Trophoblast cell (in vitro differentiated cells and primary cell): Measurements from ENCODE around the gene CMYA5.

Source experiments
- DNase-seq, 2 donors: peaks; one replicate each; pipeline ENCODE4 v3.0.0-alpha.2; 2016
- H2AFZ ChIP-seq: 2 replicates; pipeline ENCODE4 v1.6.1; 2013; ENCODE audit warnings: low read length, moderate library complexity, mild to moderate bottlenecking; ENCODE audit not compliant: insufficient read depth, poor library complexity
- H2AK5ac ChIP-seq: 2 replicates; pipeline ENCODE4 v1.6.1; 2013; ENCODE audit warnings: mild to moderate bottlenecking, low read length
- H2BK120ac ChIP-seq: 2 replicates; pipeline ENCODE4 v1.6.1; 2013; ENCODE audit warnings: low read length, mild to moderate bottlenecking, moderate library complexity; ENCODE audit not compliant: insufficient read depth, poor library complexity
- H2BK12ac ChIP-seq: 2 replicates; pipeline ENCODE4 v1.6.1; 2013; ENCODE audit warnings: mild to moderate bottlenecking, low read length, moderate library complexity
- H2BK5ac ChIP-seq: 2 replicates; pipeline ENCODE4 v1.6.1; 2013; ENCODE audit warnings: low read length, low read depth, moderate library complexity, mild to moderate bottlenecking; ENCODE audit not compliant: poor library complexity
- H3K14ac ChIP-seq: 2 replicates; pipeline ENCODE4 v1.6.1; 2013; ENCODE audit warnings: mild to moderate bottlenecking, low read length
- H3K18ac ChIP-seq: 2 replicates; pipeline ENCODE4 v1.6.1; 2013; ENCODE audit warnings: mild to moderate bottlenecking, low read length
- H3K23ac ChIP-seq: 2 replicates; pipeline ENCODE4 v1.6.1; 2013; ENCODE audit warnings: low read length
- H3K27ac ChIP-seq: 2 replicates; pipeline ENCODE4 v1.5.1; 2013; ENCODE audit warnings: low read depth, mild to moderate bottlenecking, inconsistent platforms, low read length, moderate library complexity
- H3K27me3 ChIP-seq: 2 replicates; pipeline ENCODE4 v1.6.1; 2013; ENCODE audit warnings: inconsistent platforms, mild to moderate bottlenecking, low read length, moderate library complexity; ENCODE audit not compliant: insufficient read depth
- H3K36me3 ChIP-seq, 2 experiments: 1 replicate in 1 of 2; 2 replicates in 1 of 2; pipeline ENCODE4 v1.6.1; 2013; ENCODE audit warnings: low read length in 2 of 2, mild to moderate bottlenecking in 2 of 2, moderate library complexity in 1 of 2; ENCODE audit not compliant: insufficient read depth in 2 of 2, control insufficient read depth in 1 of 2
- H3K4ac ChIP-seq: 2 replicates; pipeline ENCODE4 v1.6.1; 2013; ENCODE audit warnings: low read depth, mild to moderate bottlenecking, low read length, moderate library complexity
- H3K4me1 ChIP-seq, 2 experiments: 1 replicate in 1 of 2; 2 replicates in 1 of 2; pipeline ENCODE4 v1.6.1; 2013; ENCODE audit warnings: low read length in 2 of 2, mild to moderate bottlenecking in 2 of 2, moderate library complexity in 1 of 2; ENCODE audit not compliant: insufficient read depth in 2 of 2, control insufficient read depth in 1 of 2
- H3K4me2 ChIP-seq: 2 replicates; pipeline ENCODE4 v1.6.1; 2013; ENCODE audit warnings: inconsistent platforms, mild to moderate bottlenecking, low read length, moderate library complexity
- H3K4me3 ChIP-seq: 2 replicates; pipeline ENCODE4 v1.5.1; 2013; ENCODE audit warnings: mild to moderate bottlenecking, low read depth, low read length, inconsistent platforms
- H3K79me1 ChIP-seq: one replicate; pipeline ENCODE4 v1.6.1; 2013; ENCODE audit warnings: low read length
- H3K79me2 ChIP-seq: 2 replicates; pipeline ENCODE4 v1.6.1; 2013; ENCODE audit warnings: low read length, mild to moderate bottlenecking; ENCODE audit not compliant: control insufficient read depth, insufficient read depth, poor library complexity
- H3K9ac ChIP-seq: 2 replicates; pipeline ENCODE4 v1.6.1; 2013; ENCODE audit warnings: mild to moderate bottlenecking, low read length
- H3K9me3 ChIP-seq: 2 replicates; pipeline ENCODE4 v1.6.1; 2013; ENCODE audit warnings: low read depth, mild to moderate bottlenecking, control low read depth, inconsistent platforms, low read length; ENCODE audit not compliant: insufficient read depth
- H4K12ac ChIP-seq: 2 replicates; pipeline ENCODE4 v1.6.1; 2013; ENCODE audit warnings: low read depth, mild to moderate bottlenecking, low read length, moderate library complexity
- H4K8ac ChIP-seq: 2 replicates; pipeline ENCODE4 v1.6.1; 2013; ENCODE audit warnings: low read depth, mild to moderate bottlenecking, low read length, moderate library complexity
- H4K91ac ChIP-seq: one replicate; pipeline ENCODE4 v1.6.1; 2013; ENCODE audit warnings: low read depth, mild to moderate bottlenecking, low read length, moderate library complexity
- WGBS: extraction: QIAGEN DNeasy Blood & Tissue Kit; methylation state at CpG from one replicate; pipeline ENCODE4 v1.1.7; 2013; ENCODE audit warnings: missing lambda C conversion rate; ENCODE audit not compliant: insufficient read length, insufficient coverage; ENCODE audit errors: extremely low coverage; 5-methylcytosine and 5-hydroxymethylcytosine counted together

The CMYA5 gene

DNA sequence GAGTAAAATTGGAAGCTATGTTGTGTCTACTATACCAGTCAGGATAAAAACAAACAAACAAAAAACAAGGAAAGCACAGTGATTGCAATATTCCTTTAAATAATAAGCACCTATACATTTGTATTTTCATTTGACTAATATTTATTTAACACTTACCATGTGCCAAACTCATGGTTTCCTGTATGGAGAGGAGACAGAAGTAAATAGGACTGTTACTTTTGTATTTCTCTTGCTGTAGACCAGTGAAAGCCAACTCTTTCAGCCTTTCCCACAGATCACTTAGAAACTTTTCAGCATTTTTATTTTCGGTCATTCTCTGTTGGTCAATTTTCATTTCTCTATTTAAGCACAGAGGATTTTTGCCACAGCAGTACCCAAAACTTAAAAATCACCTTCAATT, 4.5 kb downstream of the CMYA5 start:
- Histone ChIP-seq H3K79me1 (peaks cover 4% of the 10 kb centered on the region), H3K9ac (no peak overlapping the region), H2BK120ac (no peak overlapping the region), H3K9me3 (no peaks in the 10 kb centered on the region), H2BK12ac (no peak overlapping the region), H4K12ac (no peak overlapping the region), H3K4ac (no peak overlapping the region), H3K23ac (no peak overlapping the region), H3K4me2 (no peak overlapping the region), H3K14ac (no peak overlapping the region), H3K79me2 (peaks cover 3% of the 10 kb centered on the region), H3K27me3 (no peaks in the 10 kb centered on the region), H3K36me3 (no peaks in the 10 kb centered on the region), H3K4me1 (peaks cover 0 to 8% of the 10 kb centered on the region in 2 experiments), H2AFZ (no peak overlapping the region), H3K18ac (no peak overlapping the region), H2BK5ac (no peak overlapping the region), H4K8ac (no peak overlapping the region), H2AK5ac (no peak overlapping the region), H3K27ac (no peak overlapping the region), H4K91ac (no peak overlapping the region), H3K4me3 (no peak overlapping the region)
- no peak for DNase-seq
- no CpG with 5 or more reads among the region's 1 CpG for WGBS

DNA sequence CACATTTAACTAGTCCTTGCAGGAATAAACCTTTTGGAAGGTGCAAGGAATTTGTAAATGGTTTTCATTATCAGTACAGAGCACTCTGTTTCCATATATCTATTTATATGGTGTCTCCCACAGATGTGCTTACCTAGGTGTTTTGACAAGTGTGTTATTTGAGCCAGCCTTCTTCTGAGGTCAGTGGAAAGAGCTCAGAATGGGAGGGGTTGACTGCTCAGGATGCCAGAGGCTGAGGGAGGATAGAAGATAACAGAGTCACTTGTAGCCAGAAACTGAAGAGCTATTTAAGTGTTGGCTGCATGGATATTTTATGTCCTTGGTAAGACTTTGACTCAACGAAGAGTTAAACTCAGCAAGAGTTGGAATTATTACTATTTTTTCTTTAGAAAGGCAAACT, 5.0 kb downstream of the CMYA5 start:
- no peak overlapping the region for H4K12ac ChIP-seq
- peaks cover 3% of the 10 kb centered on the region for H3K79me1 ChIP-seq
- peaks cover 3% of the 10 kb centered on the region for H3K79me2 ChIP-seq
- H3K4me2 ChIP-seq = no peak overlapping the region
- no peak overlapping the region for H2AFZ ChIP-seq
- no peak overlapping the region for H3K14ac ChIP-seq
- H3K18ac ChIP-seq = no peak overlapping the region
- H2AK5ac ChIP-seq = no peak overlapping the region
- no peaks in the 10 kb centered on the region for H3K36me3 ChIP-seq
- H3K27me3 ChIP-seq = no peaks in the 10 kb centered on the region
- peak in 1 of 2 donors; percentile 45 for DNase-seq
- WGBS = no CpG with 5 or more reads among the region's 1 CpG
- H4K8ac ChIP-seq = no peak overlapping the region
- H3K27ac ChIP-seq = no peak overlapping the region
- H3K23ac ChIP-seq = no peak overlapping the region
- H3K4me1 ChIP-seq = peaks cover 0 to 8% of the 10 kb centered on the region in 2 experiments
- H3K9ac ChIP-seq = no peak overlapping the region
- no peak overlapping the region for H2BK12ac ChIP-seq
- H2BK5ac ChIP-seq = no peak overlapping the region
- H4K91ac ChIP-seq = no peak overlapping the region
- no peak overlapping the region for H3K4ac ChIP-seq
- no peak overlapping the region for H2BK120ac ChIP-seq
- no peaks in the 10 kb centered on the region for H3K9me3 ChIP-seq
- no peak overlapping the region for H3K4me3 ChIP-seq

DNA sequence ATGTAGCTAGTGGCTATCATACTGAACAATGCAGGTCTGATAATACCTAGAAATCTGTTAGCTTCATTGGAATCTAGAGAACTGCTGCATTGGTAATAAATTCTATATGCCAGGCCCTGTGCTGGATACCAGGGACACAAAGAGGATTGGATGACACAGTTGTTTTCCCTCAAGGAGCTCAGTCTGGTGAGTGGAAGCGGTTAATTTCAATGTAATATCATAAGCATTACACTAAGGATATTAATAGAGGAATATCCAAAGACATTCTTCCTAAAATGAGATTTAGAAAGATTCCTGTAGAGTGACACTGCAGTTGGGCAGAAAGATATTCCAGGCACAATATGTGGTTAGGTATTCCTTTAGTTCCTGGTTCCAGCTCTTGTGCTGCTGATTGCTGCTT, 5.9 kb downstream of the CMYA5 start:
- Histone ChIP-seq H4K91ac (no peak overlapping the region), H3K9ac (no peak overlapping the region), H3K36me3 (no peaks in the 10 kb centered on the region), H3K4me3 (no peak overlapping the region), H3K14ac (no peak overlapping the region), H3K79me2 (no peaks in the 10 kb centered on the region), H3K4me1 (peaks cover 0 to 2% of the 10 kb centered on the region in 2 experiments), H3K79me1 (no peaks in the 10 kb centered on the region), H3K23ac (no peak overlapping the region), H3K4me2 (no peak overlapping the region), H3K9me3 (no peaks in the 10 kb centered on the region), H2BK120ac (no peak overlapping the region), H3K27ac (no peak overlapping the region), H3K18ac (no peak overlapping the region), H2AK5ac (no peak overlapping the region), H4K12ac (no peak overlapping the region), H2BK12ac (no peak overlapping the region), H2AFZ (no peak overlapping the region), H3K27me3 (no peaks in the 10 kb centered on the region), H3K4ac (no peak overlapping the region), H2BK5ac (no peak overlapping the region), H4K8ac (no peak overlapping the region)
- no CpG with 5 or more reads among the region's 1 CpG for WGBS
- DNase-seq = peak in 1 of 2 donors; percentile 23

DNA sequence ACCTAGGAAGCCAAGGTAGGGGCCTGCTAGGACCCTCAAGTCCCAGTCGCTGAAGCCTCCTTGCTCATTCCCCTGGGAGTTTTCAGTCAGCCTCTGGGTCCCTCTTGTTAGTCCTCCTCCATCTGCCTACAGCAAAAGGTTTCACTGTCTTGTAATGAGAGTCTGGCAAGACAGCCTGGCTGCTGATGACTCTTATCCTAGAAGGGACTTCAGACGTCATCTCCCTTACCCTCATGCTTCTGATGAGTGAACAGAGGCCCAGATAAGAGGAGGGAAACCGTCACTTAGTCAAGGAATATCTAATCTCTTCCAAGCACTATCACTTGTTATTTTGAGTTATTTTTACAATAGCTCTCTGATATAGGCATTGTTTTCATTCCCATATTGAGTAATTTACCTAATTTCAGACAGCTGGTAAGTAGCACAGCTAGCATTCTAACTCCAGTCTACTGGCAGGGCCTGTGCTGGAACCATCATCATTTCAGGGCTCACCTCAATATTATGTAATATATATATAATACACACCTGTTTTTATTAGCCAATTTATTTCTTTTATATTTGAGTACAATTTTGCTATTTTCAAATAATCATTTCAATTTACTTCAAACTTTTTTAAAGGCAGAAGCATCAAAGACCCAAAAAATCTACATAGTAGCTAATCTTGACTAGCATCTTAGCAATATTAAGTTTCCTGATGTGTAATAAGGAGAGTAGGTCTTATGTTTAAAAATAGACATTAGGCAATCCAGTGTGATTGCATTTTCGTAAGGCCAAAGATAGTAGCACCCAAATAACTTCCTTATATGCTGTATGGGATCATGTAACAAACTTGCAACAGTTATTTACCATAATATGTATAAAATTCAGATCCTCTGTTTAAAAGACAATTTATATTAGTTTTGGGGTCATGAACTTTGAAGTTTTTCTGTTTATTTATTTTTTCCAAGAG, 7.9 kb downstream of the CMYA5 start:
- Histone ChIP-seq H3K18ac (no peak overlapping the region), H4K91ac (no peak overlapping the region), H3K9me3 (no peaks in the 10 kb centered on the region), H3K9ac (no peak overlapping the region), H3K4me3 (no peak overlapping the region), H3K27me3 (no peaks in the 10 kb centered on the region), H3K79me2 (no peaks in the 10 kb centered on the region), H2BK12ac (no peak overlapping the region), H2AK5ac (no peak overlapping the region), H3K14ac (no peak overlapping the region), H4K8ac (no peak overlapping the region), H3K4me2 (no peak overlapping the region), H2BK120ac (no peak overlapping the region), H3K27ac (no peak overlapping the region), H3K4ac (no peak overlapping the region), H3K23ac (no peak overlapping the region), H3K79me1 (no peaks in the 10 kb centered on the region), H2AFZ (no peak overlapping the region), H2BK5ac (no peak overlapping the region), H4K12ac (no peak overlapping the region), H3K36me3 (no peaks in the 10 kb centered on the region), H3K4me1 (peaks cover 0 to 2% of the 10 kb centered on the region in 2 experiments)
- WGBS = no CpG with 5 or more reads among the region's 4 CpGs
- peak; percentile 80 to 92 for DNase-seq
